ENCODE results near the gene FAHD1.
A peak's percentile ranks its signal among the peaks of the same experiment; 100 is the strongest.
"Not testable (repeated sequence)": the region's sequence is repeated elsewhere in the genome, so short reads cannot be mapped to it uniquely, and the experiment has no call there.

FAHD1 gene

DNA sequence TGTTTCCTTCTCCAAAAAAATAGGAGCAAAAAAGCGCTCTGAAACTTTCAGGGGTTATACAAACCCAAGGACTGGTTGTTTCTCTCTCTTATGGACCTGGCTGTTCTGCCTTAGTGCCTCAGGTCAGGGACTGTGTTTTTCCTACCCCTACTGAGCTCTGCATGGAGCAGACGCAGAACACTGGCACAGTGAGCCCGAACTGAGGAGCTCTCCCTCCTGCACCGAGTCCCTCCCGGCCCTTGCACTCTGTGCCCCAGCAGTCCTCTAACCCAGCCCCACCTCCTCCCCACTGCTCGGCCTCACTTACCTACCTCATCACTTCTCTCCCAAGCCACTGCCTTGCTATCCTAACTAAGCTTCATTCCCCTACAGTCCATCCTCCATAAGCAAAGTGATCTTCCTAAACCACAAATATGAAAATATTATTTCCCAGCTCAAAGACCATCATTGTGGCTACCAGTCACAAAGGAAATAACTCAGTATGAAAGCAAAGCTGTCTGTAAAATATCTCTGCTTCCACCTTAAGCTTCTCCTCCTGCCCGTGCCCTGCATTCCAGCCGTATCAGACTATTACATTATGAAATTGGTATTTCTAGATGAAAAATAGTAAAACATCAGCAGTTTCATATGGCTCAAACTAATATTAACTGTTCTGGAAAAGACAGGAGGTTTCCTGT, 31.3 kb downstream of the FAHD1 start:
- no peak for TF ChIP-seq GATA1 (IDR thresholded peaks at IDR 0.05; ENCODE audit: low read depth, low read length)
- no peak for DNase-seq

DNA sequence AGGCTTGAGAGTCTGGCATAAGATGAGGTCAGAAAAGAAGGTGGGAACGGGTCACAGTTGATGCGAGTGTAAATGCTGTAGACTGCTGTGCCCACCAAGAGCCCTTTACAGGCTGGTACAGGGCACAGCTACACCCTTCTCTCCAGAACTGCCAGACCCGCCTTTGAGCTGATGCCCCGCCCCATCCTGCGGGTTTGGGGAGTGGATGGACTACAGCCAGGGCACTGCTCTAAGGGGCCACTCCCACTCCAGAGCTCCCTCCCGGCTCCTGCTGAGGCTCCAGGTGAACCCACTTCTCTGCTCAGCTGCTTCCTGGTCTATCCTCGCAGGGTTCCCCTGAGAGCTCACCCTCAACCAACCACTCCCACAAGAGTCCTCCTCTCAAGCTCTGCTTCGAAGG, 32.6 kb downstream of the FAHD1 start:
- DNase-seq = no peak
- TF ChIP-seq POLR2A (IDR thresholded peaks at IDR 0.05; ENCODE audit: low read length) (no peak), GATA1 (IDR thresholded peaks at IDR 0.05; ENCODE audit: low read depth, low read length) (no peak)

DNA sequence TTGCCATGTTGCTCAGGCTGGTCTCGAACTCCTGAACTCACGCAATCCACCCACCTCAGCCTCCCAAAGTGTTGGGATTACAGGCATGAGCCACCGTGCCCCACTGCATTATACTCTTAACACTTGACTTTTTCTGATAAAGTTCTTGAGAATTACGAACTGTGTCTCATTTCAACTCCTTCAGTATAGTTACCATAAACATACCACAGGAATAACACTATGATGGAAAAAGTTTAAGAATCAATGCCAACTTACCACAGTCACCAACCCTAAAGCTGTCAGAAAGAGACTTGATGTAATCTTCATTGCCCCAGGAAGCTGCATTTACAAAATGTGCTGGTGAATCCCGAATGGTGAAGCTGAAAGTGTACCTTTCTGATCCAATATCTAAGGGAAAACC, 34.7 kb downstream of the FAHD1 start:
- DNase-seq = no peak
- TF ChIP-seq POLR2A (IDR thresholded peaks at IDR 0.05; ENCODE audit: low read length) (no peak), GATA1 (IDR thresholded peaks at IDR 0.05; ENCODE audit: low read depth, low read length) (no peak)

DNA sequence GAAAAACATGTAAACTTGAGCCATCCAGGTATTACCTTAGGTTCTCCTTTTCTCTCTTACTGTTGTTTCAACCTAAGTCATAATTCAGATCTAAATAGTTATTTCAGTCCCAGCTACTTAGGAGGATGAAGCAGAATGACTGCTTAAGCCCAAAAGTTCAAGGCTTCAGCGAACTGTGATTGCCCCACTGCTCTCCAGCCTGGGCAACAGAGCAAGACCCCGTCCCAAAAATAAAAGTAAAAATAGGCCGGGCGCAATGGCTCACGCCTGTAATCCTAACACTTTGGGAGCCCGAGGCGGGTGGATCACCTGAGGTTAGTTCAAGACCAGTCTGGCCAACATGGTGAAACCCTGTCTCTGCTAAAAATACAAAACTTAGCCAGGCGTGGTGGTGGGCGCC, 35.4 kb downstream of the FAHD1 start:
- no peak for DNase-seq
- TF ChIP-seq POLR2A (IDR thresholded peaks at IDR 0.05; ENCODE audit: low read length) (no peak), GATA1 (IDR thresholded peaks at IDR 0.05; ENCODE audit: low read depth, low read length) (no peak)

DNA sequence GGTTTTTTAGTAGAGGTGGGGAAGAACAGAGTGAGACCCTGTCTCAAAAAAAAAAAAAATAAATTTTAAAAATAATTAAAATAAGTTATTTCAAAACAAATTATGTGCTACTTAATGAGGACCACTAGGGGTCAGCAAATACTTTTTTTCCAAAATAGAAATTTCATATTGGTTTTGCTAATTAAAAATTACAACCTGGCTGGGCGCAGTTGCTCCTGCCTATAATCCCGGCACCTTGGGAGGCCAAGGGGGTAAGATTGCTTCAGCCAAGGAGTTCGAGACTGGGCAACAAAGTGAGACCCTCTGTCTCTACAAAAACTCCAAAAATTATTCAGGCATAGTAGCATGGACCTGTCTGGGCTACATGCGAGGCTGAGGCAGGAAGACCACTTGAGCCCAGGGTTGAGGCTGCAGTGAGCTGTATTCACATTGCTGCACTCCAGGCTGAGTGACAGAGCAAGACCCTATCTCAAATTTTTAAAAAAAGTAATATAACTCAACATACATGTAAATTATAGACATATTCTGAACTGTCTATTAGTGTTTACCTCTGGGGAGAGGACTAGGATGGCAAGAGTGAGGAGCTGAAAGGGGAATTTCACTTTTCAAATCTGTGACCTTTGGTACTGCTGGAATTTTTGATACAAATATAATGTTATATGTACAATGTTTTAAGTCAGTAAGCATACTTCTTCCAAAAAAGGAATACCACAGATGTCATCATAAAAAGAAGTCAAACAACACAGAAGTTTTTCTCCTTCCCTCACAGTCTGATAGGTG, 36.9 kb downstream of the FAHD1 start:
- TF ChIP-seq POLR2A (IDR thresholded peaks at IDR 0.05; ENCODE audit: low read length) = no peak
- TF ChIP-seq GATA1 (IDR thresholded peaks at IDR 0.05; ENCODE audit: low read depth, low read length) = no peak
- DNase-seq = peak; percentile 50 to 68

DNA sequence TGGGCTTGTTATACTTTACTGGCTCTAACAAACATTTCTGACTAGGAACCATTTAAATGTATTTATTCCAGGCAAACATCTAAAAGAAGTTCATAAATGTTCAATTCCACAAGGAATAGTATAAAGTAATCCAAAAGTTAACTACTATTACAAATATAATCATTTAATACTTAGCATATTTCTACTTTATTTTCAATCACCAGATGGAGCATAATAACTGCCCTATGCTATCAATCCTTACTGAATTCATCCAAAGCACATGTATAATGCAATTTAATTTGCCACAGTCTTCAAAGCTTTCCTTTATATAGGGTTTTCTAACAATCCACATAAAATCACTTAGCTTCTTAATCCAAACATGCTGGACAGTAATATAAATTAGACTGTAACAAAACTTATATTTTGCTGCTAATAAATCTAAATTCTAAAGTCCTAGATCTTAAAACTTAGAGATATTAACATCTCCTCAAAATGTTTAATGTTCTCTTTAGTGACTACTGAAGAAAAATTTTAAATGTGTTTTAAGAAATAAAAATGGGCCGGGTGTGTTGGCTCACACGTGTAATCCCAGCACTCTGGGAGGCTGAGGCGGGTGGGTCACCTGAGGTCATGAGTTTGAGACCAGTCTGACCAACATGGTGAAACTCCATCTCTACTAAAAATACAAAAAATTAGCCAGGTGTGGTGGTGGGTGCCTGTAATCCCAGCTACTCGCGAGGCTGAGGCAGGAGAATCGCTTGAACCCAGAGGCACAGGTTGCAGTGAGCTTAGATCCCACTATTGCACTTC, 39.1 kb downstream of the FAHD1 start:
- DNase-seq = no peak
- no peak for TF ChIP-seq POLR2A (IDR thresholded peaks at IDR 0.05; ENCODE audit: low read length)
- no peak for TF ChIP-seq GATA1 (IDR thresholded peaks at IDR 0.05; ENCODE audit: low read depth, low read length)

DNA sequence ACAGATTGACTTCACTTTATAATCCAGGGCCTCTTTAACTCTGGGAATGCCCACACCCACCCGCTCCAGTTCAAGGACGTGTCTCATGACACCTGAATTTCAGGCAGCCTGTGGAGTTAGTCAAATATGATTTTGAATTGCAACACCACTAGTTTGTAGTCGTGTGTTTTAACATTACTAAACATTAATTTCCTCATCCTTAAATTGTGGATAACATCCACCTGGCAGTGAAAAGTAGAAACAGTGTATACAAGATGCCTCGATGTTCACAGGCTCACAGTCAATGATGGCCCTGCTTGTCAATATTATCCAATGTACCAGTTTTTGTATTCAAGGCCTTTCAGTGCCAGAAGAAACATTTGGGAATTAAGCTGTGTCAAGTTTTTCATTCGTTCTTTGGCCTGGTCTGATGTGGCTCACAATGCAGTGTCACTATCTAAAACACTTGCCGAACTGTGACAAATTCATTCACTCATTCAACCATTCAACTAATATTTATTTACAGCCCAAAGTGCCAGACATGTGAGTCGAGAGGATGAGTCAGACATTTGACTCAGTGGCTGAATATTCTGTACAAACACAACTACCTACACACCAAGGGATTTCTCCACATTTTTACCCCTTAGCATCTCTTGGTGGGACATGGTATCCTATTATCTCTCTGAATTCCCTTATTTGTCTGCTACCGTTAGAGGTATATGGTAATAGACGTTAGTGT, 43.5 kb downstream of the FAHD1 start:
- no peak for TF ChIP-seq GATA1 (IDR thresholded peaks at IDR 0.05; ENCODE audit: low read depth, low read length)
- TF ChIP-seq POLR2A (IDR thresholded peaks at IDR 0.05; ENCODE audit: low read length) = no peak
- DNase-seq = no peak

DNA sequence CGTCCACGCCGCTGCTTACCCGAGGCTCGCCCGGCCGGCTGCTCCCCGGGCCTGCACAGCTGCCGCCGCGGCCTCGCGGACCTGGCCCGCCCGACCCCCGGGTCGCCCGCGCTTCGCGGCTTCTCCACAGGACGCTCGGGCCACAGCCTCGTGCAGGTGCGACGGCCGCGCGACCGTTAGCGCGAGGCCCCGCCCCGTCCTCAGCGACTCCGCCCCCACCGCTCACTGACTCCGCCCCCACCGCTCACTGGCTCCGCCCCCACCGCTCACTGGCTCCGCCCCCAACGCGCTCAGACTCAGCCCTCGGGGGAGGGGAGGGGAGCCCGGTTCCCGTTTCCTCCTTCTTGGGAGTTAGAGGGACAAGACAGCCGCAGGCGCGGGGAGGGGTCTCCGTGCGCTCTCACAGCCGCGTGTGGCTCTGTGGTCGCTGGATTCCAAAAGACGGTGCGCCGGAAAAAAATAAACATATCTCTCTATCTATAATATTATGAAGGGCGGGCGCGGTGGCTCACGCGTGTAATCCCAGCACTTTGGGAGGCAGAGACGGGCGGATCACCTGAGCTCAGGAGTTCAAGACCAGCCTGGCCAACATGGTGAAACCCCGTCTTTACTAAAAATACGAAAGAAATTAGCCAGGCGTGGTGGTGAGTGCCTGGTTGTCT, 45.1 kb downstream of the FAHD1 start, which contains the start of gene MEIOB:
Gene MEIOB, minus strand, starts transcription at position 191 of the 662 bp plus-strand sequence. CDS start 3,989 bp downstream, outside the sequence.
- TF ChIP-seq POLR2A (IDR thresholded peaks at IDR 0.05; ENCODE audit: low read length) (no peak), GATA1 (IDR thresholded peaks at IDR 0.05; ENCODE audit: low read depth, low read length) (no peak)
- DNase-seq = peak; percentile 59 to 67

DNA sequence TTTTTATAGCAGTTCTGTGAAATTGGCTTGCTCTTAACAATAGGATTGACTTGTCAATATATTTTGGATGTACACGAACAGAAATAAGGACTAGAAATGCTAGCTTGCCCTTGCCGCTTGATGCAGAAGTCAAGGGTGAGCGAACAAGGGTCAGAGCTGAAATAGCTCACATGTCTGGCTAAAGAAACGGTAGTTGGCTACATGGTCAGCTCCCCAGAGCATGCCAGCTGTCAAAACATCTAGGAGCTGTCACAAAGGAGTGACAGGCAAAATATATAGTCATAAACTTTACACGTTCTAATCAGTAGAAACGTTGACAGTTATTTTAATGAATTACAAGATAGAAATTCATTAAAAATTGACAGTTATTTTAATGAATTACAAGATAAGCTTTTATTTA, 47.8 kb downstream of the FAHD1 start:
- no peak for DNase-seq
- no peak for TF ChIP-seq POLR2A (IDR thresholded peaks at IDR 0.05; ENCODE audit: low read length)
- TF ChIP-seq GATA1 (IDR thresholded peaks at IDR 0.05; ENCODE audit: low read depth, low read length) = no peak

DNA sequence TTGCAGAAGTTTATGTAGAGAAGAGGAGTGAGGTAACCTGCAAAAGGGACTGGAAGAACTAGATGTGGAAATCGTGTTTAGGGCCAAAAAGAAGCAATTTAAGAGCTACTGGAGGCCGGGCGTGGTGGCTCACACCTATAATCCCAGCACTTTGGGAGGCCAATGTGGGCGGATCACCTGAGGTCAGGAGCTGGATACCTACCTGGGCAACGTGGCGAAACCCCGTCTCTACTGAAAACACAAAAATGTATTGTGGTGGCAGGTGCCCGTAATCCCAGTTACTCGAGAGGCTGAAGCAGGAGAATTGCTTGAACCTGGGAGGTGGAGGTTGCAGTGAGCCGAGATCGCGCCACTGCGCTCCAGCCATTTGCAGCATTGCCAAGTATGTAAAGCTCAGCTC, 49.1 kb downstream of the FAHD1 start:
- DNase-seq = not testable (repeated sequence)

DNA sequence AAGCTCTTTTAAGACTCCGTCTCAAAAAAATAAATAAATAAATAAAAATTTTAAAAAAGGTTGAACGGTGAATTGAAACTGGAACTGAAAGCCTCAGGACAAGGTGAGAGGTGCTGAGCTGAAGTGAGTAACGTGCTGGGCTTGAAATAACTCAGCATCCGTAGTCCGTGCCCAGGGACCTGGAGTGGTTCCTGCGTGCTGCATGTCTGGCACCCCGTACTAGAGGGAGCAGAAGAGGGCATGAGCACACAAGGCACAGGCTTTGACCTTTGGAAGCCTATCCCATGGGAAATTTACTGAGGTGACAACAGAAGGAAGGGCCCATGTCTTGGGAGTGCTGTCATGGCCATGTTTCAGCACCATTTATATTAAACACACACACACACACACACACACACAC, 49.5 kb downstream of the FAHD1 start:
- no peak for TF ChIP-seq GATA1 (IDR thresholded peaks at IDR 0.05; ENCODE audit: low read depth, low read length)
- no peak for TF ChIP-seq POLR2A (IDR thresholded peaks at IDR 0.05; ENCODE audit: low read length)
- no peak for DNase-seq

DNA sequence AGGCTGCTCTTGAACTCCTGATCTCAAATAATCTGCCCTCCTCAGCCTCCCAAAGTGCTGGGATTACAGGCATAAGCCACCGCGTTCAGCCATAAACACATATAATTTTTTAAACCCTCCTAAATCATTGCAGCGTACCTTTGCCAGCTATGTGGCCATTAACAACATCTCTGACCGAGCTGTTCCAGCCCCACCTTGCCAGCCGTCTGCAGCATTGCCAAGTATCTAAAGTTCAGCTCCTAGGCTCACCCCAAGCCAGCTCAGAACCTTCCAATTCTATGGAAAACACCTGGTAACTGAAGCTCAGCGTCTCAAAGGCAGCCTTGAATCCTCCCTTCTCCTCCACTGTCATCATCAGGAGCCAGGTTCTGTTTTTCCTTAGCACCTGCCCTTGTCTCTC, 50.1 kb downstream of the FAHD1 start:
- DNase-seq = no peak
- TF ChIP-seq POLR2A (IDR thresholded peaks at IDR 0.05; ENCODE audit: low read length) (no peak), GATA1 (IDR thresholded peaks at IDR 0.05; ENCODE audit: low read depth, low read length) (no peak)

DNA sequence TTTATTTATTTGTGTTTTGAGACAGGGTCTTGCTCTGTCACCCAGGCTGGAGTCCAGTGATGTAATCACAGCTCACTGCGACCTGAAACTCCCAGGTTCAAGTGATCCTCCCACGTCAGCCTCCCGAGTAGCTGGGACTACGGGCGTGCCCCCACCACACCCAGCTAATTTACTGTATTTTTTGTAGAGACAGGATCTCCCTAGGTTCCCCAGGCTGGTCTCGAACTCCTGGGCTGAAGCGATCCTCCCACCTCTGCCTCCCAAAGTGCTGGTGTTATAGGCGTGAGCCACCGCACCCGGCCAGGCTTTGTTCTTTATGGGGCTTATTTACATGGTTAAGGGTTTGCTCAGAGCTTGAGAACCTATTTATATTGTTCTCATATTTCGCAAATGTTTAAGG, 50.8 kb downstream of the FAHD1 start:
- TF ChIP-seq GATA1 (IDR thresholded peaks at IDR 0.05; ENCODE audit: low read depth, low read length) = no peak
- no peak for TF ChIP-seq POLR2A (IDR thresholded peaks at IDR 0.05; ENCODE audit: low read length)
- no peak for DNase-seq
